Fibroblast of lung (primary cell): ENCODE measurements around the gene TSHZ1. TPM values are rescaled to one million over a fixed set of nuclear protein-coding genes. Genes with fewer than 3 reads are reported as not detected.

Source experiments
- DNase-seq, 2 donors: peaks; one replicate each; pipeline versions ENCODE4 v3.0.0 to v3.0.0-alpha.2; 2010; ENCODE audit warnings: low read depth in 2 of 2
- H2AFZ ChIP-seq: 2 replicates; pipeline ENCODE4 v1.5.1; 2012; ENCODE audit warnings: low read length, control low read depth, inconsistent platforms
- H3K27ac ChIP-seq: 2 replicates; pipeline ENCODE4 v1.5.1; 2011; ENCODE audit warnings: low read length, control low read depth; ENCODE audit not compliant: insufficient read depth
- H3K27me3 ChIP-seq: 2 replicates; pipeline ENCODE4 v1.5.1; 2011; ENCODE audit warnings: mild to moderate bottlenecking, low read length; ENCODE audit not compliant: control insufficient read depth, insufficient read depth
- H3K36me3 ChIP-seq: 2 replicates; pipeline ENCODE4 v1.5.1; 2011; ENCODE audit warnings: low read length; ENCODE audit not compliant: control insufficient read depth, insufficient read depth
- H3K4me1 ChIP-seq: 2 replicates; pipeline ENCODE4 v1.5.1; 2011; ENCODE audit warnings: low read length; ENCODE audit not compliant: control insufficient read depth, insufficient read depth; ENCODE audit errors: extremely low read depth
- H3K4me2 ChIP-seq: 2 replicates; pipeline ENCODE4 v1.5.1; 2011; ENCODE audit warnings: low read length, control low read depth; ENCODE audit not compliant: insufficient read depth; ENCODE audit errors: extremely low read depth
- H3K4me3 ChIP-seq, 4 experiments: fragments of 200-600 bp in 1 of 4; sonication (generic) in 1 of 4; replicated peaks in 1 of 4; 2 replicates each; pipeline ENCODE4 v1.5.1; 2011 to 2016; ENCODE audit warnings: low read length in 4 of 4, low read depth in 3 of 4, mild to moderate bottlenecking in 3 of 4, control low read depth in 2 of 4, inconsistent platforms in 1 of 4, mixed read lengths in 1 of 4; ENCODE audit not compliant: insufficient read depth in 1 of 4; ENCODE audit errors: control extremely low read depth in 1 of 4
- H3K79me2 ChIP-seq: 2 replicates; pipeline ENCODE4 v1.5.1; 2012; ENCODE audit warnings: mild to moderate bottlenecking, low read length, inconsistent platforms; ENCODE audit not compliant: control insufficient read depth, insufficient read depth
- H3K9ac ChIP-seq: 2 replicates; pipeline ENCODE4 v1.5.1; 2011; ENCODE audit warnings: mild to moderate bottlenecking, low read length, control low read depth; ENCODE audit not compliant: insufficient read depth
- H3K9me3 ChIP-seq: 2 replicates; pipeline ENCODE4 v1.5.1; 2012; ENCODE audit warnings: low read depth, low read length; ENCODE audit not compliant: control insufficient read depth, insufficient read depth
- H4K20me1 ChIP-seq: 2 replicates; pipeline ENCODE4 v1.5.1; 2011; ENCODE audit warnings: low read length; ENCODE audit not compliant: control insufficient read depth, insufficient read depth; ENCODE audit errors: extremely low read depth
- CTCF ChIP-seq, 2 donors: IDR thresholded peaks in 1 of 2; conservative IDR thresholded peaks in 1 of 2; 1 replicate in 1 of 2; 2 replicates in 1 of 2; pipeline ENCODE4 v1.5.1; 2011 to 2012; ENCODE audit warnings: low read length in 2 of 2, control low read depth in 1 of 2, inconsistent platforms in 1 of 2, low read depth in 1 of 2, mild to moderate bottlenecking in 1 of 2
- EZH2 ChIP-seq: IDR thresholded peaks from 2 replicates; pipeline ENCODE4 v1.5.1; 2012; ENCODE audit warnings: low read length, control low read depth, mild to moderate bottlenecking; ENCODE audit errors: missing control alignments
- polyA plus RNA-seq, 2 donors: library from polyadenylated mRNA; depleted of rRNA in 1 of 2; stranded (reverse) in 1 of 2; unstranded in 1 of 2; fragments of >200 nt; gene quantifications; 2 replicates each; pipeline ENCODE4 v1.2.1, GENCODE V29; 2011 to 2012; ENCODE audit warnings: missing spikeins in 1 of 2
- total RNA-seq: library from RNA; depleted of rRNA; stranded (reverse); fragments of >200 nt; gene quantifications from 2 replicates; pipeline ENCODE4 v1.2.1, GENCODE V29; 2014

Gene TSHZ1
- total and polyA plus RNA-seq, 2 donors (not counting 1 experiment from before 2014, with no cell fraction given), result 4.3 TPM

- Histone ChIP-seq H3K27me3 (no peaks in the 10 kb centered on the region), H3K9ac (no peak overlapping the region), H4K20me1 (no peaks in the 10 kb centered on the region), H3K27ac (peak overlapping the region; percentile 36), H3K9me3 (no peaks in the 10 kb centered on the region), H3K36me3 (no peaks in the 10 kb centered on the region), H2AFZ (no peak overlapping the region), H3K4me2 (peak overlapping the region; percentile 81), H3K79me2 (peaks cover 18% of the 10 kb centered on the region), H3K4me1 (peaks cover 12% of the 10 kb centered on the region), H3K4me3 (peak overlapping the region in 1 of 4 experiments; percentile 15)
- TF ChIP-seq EZH2 (no peak), CTCF (conservative IDR thresholded peaks at IDR 0.05 in 1 of 2, IDR thresholded peaks at IDR 0.05 in 1 of 2; ENCODE audit: low read depth in 1 of 2, low read length in 2 of 2) (no peak)
- DNase-seq, result no peak
Observed at GRCh38 chr18:75253043-75253442, 42.4 kb downstream of the TSHZ1 start.

GRCh38 chr18:75253784-75254183 lies 43.2 kb downstream of the TSHZ1 start:
- Histone ChIP-seq H3K9me3 (no peaks in the 10 kb centered on the region), H3K4me1 (peaks cover 12% of the 10 kb centered on the region), H3K9ac (peak overlapping the region; percentile 13), H3K27ac (peak overlapping the region; percentile 36), H3K27me3 (no peaks in the 10 kb centered on the region), H3K79me2 (peaks cover 18% of the 10 kb centered on the region), H3K36me3 (no peaks in the 10 kb centered on the region), H4K20me1 (no peaks in the 10 kb centered on the region), H2AFZ (peak overlapping the region; percentile 36), H3K4me2 (peak overlapping the region; percentile 81), H3K4me3 (peak overlapping the region in 1 of 4 experiments; percentile 15)
- DNase-seq, result peak in 1 of 2 donors; percentile 59
- no peak for TF ChIP-seq CTCF (conservative IDR thresholded peaks at IDR 0.05 in 1 of 2, IDR thresholded peaks at IDR 0.05 in 1 of 2; ENCODE audit: low read depth in 1 of 2, low read length in 2 of 2)
- TF ChIP-seq EZH2, result no peak

GRCh38 chr18:75255094-75255493 lies 44.5 kb downstream of the TSHZ1 start:
- Histone ChIP-seq H3K9me3 (no peaks in the 10 kb centered on the region), H3K4me3 (no peak overlapping the region), H3K27ac (no peak overlapping the region), H3K27me3 (no peaks in the 10 kb centered on the region), H3K36me3 (no peaks in the 10 kb centered on the region), H2AFZ (no peak overlapping the region), H3K4me1 (peaks cover 12% of the 10 kb centered on the region), H4K20me1 (no peaks in the 10 kb centered on the region), H3K9ac (no peak overlapping the region), H3K4me2 (no peak overlapping the region), H3K79me2 (peaks cover 10% of the 10 kb centered on the region)
- TF ChIP-seq EZH2 (no peak), CTCF (conservative IDR thresholded peaks at IDR 0.05 in 1 of 2, IDR thresholded peaks at IDR 0.05 in 1 of 2; ENCODE audit: low read depth in 1 of 2, low read length in 2 of 2) (no peak)
- DNase-seq, result no peak
